ENCODE measurements around the gene ABHD17B.

DNA sequence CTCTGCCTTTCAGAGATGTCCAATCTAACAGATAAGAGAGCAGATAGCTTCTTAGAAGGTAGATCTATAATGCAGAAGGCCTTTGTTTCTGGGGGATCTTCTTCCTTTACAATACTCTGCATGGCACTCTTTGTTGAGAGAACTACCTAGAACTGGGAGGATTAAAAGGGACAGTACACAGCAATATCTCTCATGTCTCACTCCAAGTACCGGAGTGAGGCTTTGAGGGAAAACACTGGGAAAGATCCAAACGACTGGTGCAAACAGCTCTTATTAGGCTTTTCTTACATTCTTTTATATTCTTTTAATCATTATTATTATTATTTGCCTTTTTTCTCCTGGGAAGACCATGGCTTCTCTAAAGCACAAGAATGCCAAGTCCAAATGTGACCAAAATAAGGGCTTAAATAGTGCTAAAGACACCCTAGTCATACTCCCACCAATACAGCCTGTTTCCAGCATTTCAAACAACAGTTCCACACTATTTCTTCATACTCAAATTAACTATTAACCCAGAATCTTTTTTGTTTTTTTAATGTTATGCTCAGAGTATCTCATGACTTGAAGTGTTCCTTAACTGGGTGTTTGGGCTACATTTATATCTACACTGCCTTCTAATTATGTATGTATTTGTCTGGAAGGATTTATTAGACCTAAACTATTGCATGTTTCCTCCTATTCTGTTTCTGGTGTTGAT is 52.7 kb downstream of the ABHD17B start:
- TF ChIP-seq, protein P1, sequence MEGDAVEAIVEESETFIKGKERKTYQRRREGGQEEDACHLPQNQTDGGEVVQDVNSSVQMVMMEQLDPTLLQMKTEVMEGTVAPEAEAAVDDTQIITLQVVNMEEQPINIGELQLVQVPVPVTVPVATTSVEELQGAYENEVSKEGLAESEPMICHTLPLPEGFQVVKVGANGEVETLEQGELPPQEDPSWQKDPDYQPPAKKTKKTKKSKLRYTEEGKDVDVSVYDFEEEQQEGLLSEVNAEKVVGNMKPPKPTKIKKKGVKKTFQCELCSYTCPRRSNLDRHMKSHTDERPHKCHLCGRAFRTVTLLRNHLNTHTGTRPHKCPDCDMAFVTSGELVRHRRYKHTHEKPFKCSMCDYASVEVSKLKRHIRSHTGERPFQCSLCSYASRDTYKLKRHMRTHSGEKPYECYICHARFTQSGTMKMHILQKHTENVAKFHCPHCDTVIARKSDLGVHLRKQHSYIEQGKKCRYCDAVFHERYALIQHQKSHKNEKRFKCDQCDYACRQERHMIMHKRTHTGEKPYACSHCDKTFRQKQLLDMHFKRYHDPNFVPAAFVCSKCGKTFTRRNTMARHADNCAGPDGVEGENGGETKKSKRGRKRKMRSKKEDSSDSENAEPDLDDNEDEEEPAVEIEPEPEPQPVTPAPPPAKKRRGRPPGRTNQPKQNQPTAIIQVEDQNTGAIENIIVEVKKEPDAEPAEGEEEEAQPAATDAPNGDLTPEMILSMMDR (IDR thresholded peaks at IDR 0.05) = no peak
- TF ChIP-seq POLR2A (IDR thresholded peaks at IDR 0.05) (no peak), POLR2AphosphoS5 (IDR thresholded peaks at IDR 0.05) (no peak)

Measured in gastroesophageal sphincter (tissue), 3 donors.